Dermis microvascular lymphatic vessel endothelial cell (primary cell): ENCODE results near the gene SEC16B. TPM values are rescaled to one million over a fixed set of nuclear protein-coding genes. Genes with fewer than 3 reads are reported as not detected.

Experiments used
- DNase-seq, 2 donors: peaks; one replicate each; pipeline versions ENCODE4 v3.0.0 to v3.0.0-alpha.2; 2010; ENCODE audit warnings: low read depth in 2 of 2
- total RNA-seq: library from RNA; depleted of rRNA; stranded (reverse); fragments of >200 nt; gene quantifications from 2 replicates; pipeline ENCODE4 v1.2.1, GENCODE V29; 2014

SEC16B gene
- total RNA-seq, 1 donor from 2014 or later: 0.39 TPM

DNA sequence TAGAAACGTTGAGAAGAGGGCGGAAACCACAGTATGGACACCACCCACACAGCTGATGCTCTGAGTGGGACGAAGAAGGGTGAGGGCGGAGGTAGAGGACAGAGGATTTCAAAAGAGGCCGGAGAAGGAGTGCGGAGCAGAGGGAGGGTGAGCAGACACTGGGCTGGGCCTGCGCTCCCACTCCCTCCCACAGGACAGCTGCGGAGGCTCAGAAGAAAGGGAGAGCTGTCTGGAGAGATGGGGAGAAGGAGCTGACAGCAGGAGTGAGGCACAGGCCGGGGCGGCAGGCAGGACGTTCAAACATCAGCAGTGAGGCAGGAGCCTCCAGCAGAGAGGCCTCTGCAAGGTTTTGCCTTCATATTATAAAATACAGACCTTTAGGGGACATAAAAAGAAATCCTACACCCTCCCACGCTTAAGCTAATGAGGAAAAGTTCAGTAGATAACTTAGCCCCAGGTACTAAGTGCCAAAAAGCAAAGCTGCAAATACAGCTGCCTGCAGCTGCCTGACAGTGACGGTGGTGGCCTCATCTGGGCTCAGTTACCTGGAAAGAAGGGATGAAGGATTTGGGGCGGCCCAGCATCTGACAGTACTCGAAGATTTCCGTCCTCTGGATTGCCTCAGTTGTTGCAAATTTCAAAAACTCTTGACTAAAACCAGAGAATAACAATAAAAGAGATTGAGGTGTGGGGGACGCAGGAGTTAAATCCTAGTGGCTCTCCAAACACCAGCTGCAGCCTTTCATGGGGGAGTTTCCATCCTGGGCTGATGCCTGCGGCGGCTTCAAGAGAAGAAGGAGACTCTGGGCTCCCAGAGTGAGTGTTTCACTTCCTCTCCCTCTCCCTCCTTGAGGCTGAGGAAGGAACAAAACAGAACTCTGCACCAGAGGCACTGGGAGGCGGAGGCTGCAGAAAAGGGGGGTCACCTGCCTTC is 25.6 kb downstream of the SEC16B start:
- no peak for DNase-seq

DNA sequence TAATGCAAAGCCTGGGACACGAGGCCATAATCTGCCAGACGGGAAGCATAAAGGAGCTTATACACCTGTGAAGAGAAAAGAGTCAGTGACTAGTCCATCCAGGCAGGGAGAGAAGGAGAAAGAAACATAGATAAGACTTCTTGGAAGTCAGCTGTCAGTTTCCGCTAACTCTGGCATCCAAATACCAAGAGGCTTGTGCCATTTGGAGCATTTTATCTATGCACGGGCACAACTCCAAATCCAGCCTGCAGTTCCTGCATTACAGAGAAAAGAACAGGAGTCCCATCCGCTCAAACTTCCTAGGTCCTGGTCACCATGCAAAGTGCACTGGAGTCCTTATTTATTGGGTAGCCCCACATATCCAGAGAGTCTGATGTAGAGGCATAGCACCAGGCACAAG is 27.9 kb downstream of the SEC16B start:
- no peak for DNase-seq

DNA sequence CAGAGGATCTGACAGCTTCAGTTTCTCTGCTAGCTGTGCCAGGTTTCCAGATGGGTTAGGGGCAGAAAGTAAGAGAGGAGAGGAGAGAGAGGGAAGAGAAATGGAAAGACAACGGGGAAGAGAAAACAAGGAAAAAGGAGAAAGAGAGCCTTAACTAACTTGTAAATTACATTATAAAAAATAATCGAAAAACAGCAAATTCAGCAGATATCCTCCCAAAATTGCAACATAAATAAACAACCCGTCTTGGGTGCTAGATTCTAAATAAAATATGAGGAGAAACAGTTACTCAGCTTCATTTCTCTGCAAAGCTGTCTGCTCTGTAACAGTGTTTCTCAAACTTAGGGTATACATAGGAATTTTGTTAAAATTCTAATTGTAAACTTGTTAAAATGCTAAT is 29.2 kb downstream of the SEC16B start:
- DNase-seq: no peak

DNA sequence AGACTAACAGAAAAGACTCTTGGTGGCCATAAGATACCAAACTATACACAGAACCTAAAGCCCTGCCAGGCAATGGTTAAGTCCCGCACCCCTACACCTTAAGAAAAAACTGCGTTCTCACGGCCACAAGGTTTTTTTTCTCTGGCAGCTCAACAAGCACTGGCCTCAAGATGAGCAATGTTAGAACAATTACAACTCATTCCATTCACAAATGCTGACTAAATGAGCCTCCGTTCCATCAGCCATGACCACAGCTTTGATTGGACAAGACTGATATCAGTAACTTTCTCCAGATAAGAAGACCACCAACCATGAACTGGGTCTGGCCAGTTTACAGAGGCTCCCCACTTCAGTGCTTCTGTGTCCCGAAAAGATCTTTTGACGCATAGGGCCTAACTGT is 31.9 kb downstream of the SEC16B start:
- DNase-seq: no peak

DNA sequence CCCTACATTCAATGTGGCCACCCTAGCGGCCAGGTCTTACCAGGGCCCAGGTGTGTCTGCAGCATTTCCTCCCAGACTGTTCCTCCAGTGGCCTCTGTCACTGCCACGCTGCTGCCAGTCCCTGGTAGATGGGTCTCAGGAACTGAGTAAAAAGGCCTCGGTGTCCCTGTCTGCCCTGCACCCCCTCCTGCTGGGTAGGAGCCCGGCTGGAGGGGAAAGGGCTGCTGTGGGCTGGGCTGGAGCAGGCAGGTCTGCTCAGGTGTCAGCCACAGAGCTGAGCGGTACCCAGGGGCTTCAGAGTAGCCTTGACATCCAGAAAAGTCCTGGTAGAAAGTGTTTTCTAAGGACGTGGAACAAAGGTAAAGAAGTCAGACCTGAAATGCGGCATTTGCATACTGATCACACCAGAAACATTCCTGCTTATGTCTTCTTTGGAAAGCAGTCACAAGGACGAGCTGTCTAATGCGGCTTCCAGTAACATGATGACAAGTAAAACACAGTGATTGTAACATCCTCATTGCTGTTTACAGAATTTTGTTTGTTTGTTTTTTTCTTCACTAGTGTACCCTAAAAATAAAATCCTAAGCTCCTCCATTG is 32.6 kb downstream of the SEC16B start:
- DNase-seq: no peak

DNA sequence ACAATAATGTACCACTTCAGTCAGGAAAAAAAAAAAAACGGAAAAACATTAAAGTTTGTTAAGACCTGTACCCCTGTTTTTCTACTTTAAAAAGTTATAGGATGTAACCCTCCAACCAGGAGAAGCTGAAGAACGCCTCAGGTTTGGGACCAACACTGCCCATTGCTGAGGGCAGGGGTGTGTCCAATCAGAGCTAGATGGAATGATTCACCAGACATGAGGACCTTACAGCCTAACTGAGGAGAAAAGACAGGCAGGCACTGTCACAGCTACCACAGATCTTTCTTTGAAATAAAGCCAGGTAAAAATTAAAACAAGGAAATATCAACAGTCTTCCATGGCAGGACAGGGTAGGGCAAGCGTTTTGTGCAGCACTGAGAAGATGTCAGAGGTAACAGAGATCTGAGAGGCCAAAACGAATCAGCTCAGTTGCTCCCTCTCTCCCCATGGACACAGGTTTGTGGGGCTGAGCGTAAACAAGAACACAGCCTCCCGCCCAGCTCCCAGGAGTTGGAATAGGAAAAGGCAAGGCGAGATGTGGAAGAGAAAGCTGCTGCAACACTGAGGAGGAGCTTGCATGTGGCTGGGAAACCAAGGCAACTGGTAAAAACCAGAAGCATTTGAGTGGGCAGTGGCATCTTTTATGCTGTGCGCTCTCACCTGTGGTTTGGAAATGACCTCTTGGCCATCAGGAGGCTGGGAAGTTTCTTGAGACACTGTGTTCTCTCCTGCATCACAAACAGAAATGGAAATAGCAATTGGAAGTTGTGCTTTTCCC is 34.0 kb downstream of the SEC16B start:
- no peak for DNase-seq

DNA sequence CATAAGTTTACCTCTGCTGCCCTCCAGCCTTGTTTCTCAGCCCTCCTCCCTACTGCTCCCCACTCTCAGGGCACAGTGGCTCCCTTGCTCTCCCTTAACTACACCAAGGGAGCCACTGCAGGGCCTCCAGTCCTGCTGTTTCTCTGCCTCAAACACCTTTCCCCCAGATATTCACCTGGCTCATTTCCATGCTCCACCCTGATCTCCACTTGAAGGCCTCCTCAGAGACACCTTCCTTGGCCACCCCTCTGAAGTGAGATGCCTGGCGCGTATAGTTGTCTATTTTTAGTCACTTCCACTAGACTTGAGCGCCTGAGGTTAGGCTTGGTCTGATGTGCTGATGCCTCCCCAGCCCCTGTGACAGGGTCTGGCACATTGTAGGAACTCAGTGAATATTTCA is 34.9 kb downstream of the SEC16B start:
- no peak for DNase-seq

DNA sequence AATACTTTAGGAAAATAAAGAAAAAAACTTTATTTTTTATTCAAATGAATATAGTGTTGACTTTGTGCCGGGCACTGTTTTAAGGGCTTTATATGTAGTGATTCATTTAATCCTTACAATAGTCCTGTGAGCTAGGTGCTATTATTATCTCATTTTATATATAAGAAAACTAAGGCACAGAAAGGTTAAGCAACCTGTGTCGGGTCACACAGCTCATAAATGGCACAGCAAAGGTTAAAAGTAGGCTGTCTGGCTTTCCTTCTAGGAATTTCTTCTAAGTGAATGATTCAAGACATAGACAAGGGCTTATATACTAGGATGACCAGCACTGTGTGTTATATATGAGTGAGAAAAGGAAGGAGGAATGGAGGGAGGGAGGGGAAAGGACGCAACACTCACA is 35.4 kb downstream of the SEC16B start:
- no peak for DNase-seq

DNA sequence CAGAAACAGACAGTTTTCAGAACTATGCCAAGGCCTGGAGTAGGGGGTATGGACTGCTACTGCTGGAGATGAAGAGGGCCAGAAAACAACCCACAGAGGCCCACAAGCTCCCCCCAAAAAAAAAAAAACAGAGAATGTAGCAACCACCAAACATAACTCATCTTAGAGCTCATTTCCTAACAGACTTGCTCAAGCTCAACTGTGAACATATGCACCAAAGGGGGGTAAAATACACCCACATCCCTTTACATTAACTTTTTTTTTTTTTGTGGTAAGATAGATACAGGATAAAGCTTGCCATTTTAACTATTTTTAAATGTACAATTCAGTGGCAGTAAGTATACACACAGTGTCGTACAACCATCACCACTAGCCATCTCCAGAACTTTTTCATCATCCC is 36.0 kb downstream of the SEC16B start:
- DNase-seq: no peak

DNA sequence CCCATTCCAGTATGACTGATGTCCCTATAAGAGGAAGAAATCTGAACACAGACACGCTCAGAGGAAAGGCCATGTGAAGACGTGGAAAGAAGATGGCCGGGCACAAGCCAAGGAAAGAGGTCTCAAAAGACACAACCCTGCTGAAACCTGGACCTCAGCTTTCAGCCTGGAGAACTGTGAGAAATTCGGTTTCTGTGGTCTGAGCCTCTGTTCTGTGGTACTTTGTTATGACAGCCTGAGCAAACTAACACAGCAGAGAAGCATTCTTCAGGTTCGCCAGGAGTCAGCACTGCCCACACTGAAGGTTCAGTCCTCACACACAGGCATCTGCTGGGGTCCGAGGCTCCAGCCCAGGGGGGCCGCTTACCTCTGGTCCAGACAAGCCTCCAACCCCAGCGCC is 37.7 kb downstream of the SEC16B start:
- DNase-seq: no peak

DNA sequence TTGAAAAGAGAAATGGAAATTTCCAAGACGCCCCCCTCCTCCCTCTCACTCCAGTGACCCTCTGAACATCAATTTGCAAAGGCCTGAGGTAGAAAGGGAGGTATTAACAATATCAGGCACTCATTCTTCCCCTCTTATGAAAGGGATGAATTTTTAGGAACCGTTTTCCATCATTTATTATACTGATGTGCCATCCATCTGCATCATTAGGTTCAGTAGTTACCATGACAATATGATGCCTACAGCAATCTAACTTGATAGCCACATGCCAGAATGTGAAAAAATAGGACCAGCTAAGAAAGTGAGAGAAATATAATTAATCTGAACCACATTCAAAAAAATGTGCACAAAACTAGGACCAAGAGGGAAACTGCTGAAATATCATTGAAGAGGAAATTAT is 40.9 kb downstream of the SEC16B start:
- DNase-seq: no peak

DNA sequence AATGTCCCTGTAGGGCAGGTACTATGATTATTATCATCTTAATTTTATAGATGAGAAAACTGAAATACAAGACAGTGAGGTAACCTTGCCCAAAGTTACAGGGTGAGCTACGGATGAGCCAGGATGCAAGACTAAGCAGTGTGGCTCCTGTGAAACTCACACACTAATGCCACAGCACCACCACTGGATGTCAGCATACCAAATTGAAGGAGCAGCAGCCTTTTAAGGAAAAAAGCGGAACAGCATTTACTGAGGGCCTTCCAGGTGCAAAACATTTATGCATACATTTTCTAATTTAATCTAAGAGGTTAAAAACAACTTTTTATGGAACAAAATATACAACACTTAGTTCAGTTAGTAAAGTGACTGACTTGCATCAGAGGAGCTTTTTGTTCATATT is 41.7 kb downstream of the SEC16B start:
- DNase-seq: peak in 1 of 2 donors; percentile 20

DNA sequence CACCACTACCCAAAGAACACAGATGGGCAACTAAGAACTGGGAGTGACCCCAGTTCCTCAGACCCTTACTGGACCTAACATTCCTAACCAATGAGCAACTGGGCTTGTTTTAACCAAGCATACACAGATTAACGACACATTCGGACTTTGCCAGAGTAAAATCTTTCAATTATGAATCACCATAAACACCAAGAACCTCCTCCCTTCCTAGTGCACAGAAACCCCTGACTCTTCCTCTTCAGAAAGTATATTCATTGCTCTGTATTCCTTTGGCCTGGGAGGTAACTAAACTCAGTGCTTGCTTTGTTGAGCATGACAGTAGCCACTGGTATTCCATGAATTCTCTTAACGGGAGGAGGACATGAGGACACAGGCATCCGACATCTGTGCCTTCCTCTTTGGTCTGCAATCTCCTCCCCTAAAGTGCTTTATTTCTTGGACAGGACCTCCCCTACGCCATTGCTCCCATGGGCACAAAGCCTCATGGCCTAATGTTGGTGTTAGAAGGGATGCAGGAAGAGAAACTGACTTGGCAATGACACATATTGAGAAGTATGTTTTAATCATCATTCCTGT is 42.7 kb downstream of the SEC16B start:
- peak in 1 of 2 donors; percentile 64 for DNase-seq

DNA sequence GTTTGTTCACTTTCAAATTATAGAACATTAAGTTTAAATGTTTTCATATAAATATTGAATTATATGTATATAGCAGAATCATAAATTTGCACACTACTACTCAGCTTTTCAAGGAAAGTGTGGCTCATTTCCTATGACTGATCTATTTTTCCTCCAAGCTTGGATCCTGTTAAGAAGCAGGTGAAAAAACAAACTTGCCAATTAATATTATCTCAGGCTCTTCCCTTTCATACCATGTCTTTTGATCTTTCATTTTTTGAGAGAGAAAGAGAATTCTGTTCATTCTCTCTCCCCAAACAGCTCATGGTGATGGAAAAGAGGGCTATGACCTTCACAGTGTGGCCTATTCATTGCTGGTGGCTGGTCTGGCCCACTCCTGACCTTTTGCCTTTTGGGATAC is 43.7 kb downstream of the SEC16B start:
- DNase-seq: peak; percentile 59 to 91

DNA sequence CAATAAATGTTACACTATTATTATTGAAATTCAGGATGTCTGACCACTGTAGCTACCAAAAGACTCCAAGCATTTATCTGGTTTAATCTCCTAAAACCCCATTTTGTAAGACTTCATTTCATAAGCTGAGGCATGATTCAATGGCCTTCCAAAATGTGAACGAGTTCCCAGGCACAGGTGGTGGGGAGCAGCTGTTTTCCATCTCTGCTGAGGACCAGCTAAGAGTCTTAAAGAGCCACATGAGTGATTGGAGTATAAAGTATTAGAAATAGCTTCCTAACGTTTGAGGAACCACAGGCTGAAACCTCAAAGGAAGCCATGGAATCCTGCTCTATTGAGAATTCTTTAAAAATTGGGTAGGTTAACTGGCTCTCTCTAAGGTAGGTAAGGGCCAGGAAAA is 44.9 kb downstream of the SEC16B start:
- DNase-seq: no peak

DNA sequence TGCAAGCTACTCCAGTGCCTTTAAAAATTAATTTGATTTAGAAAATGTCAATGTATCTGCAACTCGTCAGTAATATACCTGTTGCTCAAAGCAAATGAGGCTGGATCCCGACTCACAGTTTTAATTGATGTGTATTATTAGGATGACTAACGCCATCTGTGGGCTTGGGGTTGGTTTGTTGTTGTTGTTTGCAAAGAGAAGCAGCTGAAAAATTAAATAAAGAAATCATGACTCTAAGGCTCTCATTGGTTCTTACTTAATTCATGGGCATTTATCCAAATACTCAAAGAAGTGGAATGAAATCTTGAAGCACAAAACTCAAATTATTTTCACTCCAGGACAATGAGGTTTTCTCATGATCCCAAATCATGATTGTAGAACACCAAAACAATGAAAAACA is 46.4 kb downstream of the SEC16B start:
- no peak for DNase-seq

DNA sequence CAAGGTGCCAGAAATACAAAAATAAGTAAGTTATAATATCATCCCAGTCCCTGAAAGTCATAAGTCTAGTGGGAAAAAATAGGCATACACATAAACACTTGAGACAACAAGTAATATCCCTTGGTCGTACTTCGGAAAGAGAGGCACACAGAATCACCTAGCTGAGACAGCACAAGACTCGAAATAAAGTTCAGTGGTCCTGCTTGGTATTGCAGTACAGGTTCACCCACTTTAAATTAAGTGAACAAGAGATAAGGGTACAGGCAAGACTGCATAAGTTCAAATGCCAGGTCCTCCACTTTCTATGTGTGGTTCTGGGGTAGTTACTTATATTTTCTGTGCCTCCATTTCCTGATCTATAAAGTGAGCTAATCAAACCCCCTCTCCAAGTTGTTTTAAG is 47.6 kb downstream of the SEC16B start:
- no peak for DNase-seq

DNA sequence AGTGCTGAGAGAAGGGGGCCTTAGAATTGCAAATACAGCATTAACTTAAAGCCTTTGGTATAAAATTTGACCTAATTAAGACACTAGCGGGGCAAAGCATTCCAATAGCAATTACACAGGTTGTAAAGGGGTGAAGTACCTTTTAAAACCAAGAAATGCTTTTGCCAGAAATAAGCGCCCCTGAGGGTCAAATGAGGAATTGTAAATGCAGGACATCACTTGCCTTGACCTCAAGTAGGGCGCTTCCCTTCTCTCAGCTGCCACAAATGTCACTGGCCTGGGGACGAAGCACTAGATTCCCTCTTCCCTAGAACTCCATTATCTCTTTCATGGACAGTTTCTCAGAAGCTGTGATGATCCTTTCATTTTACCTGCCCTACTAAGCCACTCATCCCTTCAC is 48.3 kb downstream of the SEC16B start:
- no peak for DNase-seq

DNA sequence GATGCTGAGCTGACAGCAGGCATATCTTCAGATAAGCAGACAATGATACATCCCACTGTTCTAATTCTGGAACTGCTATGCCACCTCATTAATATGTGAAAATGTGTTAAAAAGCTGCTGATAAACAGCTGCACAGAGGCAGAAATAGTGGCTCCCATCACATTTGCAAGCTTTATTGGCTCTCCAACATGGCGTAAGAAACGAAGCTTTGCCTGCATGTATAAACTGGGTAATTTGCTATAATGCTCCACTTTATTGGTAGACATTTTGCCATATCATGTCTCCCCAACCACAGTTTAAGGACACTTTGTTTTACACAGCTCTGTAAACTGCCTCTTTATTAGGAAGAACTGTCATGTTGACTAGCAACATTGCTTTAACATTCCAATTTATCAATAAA is 49.8 kb downstream of the SEC16B start:
- DNase-seq: no peak

DNA sequence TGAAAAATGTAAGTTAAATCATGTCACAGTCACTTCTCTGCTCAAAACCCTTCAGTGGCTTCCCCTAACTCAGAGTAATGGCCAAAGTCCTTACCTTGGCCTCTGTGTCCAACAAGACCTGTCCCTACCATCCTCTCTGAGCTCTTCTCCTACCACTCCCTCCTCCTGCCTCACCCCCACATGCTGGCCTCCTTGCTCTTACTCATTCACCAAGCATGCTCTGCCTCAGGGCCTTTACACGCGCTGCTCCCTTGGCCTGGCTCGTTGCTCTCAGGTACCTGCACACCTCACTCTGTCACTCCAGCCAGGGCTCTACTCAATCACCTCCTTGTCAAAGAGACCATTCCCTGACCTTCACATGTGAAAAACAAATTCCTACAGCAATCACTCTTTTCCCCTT is 54.2 kb downstream of the SEC16B start:
- DNase-seq: no peak

DNA sequence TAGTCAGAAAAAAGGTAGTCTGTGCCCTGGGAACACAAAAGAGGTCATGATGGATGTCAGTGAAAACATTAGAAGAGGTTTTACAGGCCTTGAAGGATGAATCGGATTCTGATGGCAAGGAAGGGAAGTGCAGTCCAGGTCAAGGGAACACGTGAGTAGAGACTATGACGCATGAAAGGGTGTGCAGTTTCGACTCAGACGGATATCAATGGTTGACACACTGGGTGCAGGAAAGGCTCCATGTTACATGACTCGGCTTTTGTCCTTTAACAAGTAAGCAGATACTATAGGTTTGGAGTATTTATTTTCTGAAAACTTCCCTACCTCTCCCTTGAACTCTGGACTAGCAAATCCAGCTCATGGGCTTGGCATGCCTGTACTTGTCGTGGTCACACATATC is 55.3 kb downstream of the SEC16B start:
- DNase-seq: peak in 1 of 2 donors; percentile 3
